ENCODE results near the gene DLG4. TPM values are rescaled to one million over a fixed set of nuclear protein-coding genes. Genes with fewer than 3 reads are reported as not detected.

Gene DLG4
- total and polyA plus RNA-seq, 2 donors (not counting 3 experiments of a cell fraction or from before 2014, with no cell fraction given), result 14.9 to 34.6 TPM

DNA sequence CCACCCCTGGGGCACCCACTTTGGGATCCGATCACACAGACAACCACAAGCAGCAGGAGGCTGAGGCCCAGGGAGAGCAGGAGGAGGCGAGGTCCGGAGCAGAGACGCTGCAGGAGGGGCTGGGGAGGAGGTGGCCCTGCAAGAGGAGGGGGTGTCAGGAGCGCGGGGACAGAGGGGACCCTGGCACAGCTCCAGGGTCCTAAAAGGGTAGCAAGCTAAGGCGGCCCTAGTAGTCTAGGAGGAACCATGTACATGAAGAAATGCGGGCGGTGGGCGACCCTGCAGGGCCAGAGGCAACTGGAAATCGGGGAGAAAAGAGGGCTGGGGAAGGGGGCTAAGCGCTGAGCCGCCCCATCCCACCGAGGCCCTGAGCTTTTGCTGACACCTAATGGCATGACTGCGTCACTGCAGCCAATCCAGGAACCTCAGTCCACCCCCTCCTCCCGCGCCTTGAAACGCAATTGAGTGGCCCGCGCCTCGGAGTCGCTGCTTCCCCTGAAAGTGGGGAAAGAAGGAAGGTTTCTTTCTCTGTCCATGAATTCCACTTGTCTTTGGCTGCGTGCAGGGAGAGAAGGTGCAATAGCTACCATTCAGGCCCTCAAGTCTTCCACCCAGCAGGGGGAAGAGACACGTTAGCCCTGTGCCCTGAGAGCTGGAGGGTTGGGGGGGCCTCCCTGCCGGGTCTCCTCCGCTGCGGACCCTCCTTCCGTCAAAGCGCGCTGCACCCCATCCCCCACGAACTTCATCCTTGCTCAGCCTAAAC is 42.3 kb downstream of the DLG4 start:
- Histone ChIP-seq H3K27ac (ENCODE audit: insufficient read depth, low read depth, low read length) (peak overlapping the region; percentile 63), H2AFZ (ENCODE audit: low read depth, low read length) (peak overlapping the region; percentile 91), H3K36me3 (ENCODE audit: control insufficient read depth in 2 of 2, extremely low read depth in 1 of 2, insufficient read depth in 2 of 2, low read length in 2 of 2) (no peaks in the 10 kb centered on the region), H3K9me3 (replicated peaks; ENCODE audit: control insufficient read depth, insufficient read depth, low read length) (no peaks in the 10 kb centered on the region), H3K27me3 (ENCODE audit: control insufficient read depth in 2 of 2, insufficient read depth in 2 of 2, low read length in 2 of 2) (no peaks in the 10 kb centered on the region), H3K9me1 (replicated peaks; ENCODE audit: control insufficient read depth, extremely low read depth, insufficient read depth, low read length) (no peaks in the 10 kb centered on the region), H3K9ac (replicated peaks; ENCODE audit: extremely low read depth, insufficient read depth, low read length) (peak overlapping the region; percentile 79), H3K4me2 (ENCODE audit: insufficient read depth, low read length) (peak overlapping the region; percentile 88), H3K4me1 (ENCODE audit: control insufficient read depth, extremely low read depth, insufficient read depth, low read length) (peaks cover 17% of the 10 kb centered on the region), H3K4me3 (replicated peaks in 1 of 3; ENCODE audit: insufficient read depth in 1 of 3, low read depth in 1 of 3, low read length in 3 of 3) (peak overlapping the region; percentile 30 to 66 (median 46)), H3K79me2 (ENCODE audit: control insufficient read depth, insufficient read depth, low read length) (no peaks in the 10 kb centered on the region), H4K20me1 (replicated peaks; ENCODE audit: control insufficient read depth, extremely low read depth, insufficient read depth, low read length) (no peaks in the 10 kb centered on the region)
- POLR2A ChIA-PET, result interaction anchor here (0.5 to 0.7 kb wide), 3 partner anchors 152 to 466 kb away, joined by 3 to 4 read pairs (median 3); partner anchors contain the start of gene NEURL4
- CTCF ChIA-PET, result interaction anchor here (0.6 to 4.3 kb wide), 32 partner anchors 8 to 511 kb away, joined by 3 to 91 read pairs (median 6); partner anchors contain the start of genes ACADVL, DLG4, SLC16A11 and SLC16A13
- dilution Hi-C loops (cut with MboI; ENCODE audit: extremely low pct_ligation_motif_present, low sequenced_read_pairs), result no loop called here
- FAIRE-seq, result peak; percentile 84
- TSS peak; percentile 90 for BruUV-seq (replicated peaks)
- peak; percentile 74 for DNase-seq (ENCODE audit: low read depth, low spot score)
- TF ChIP-seq, protein P1, sequence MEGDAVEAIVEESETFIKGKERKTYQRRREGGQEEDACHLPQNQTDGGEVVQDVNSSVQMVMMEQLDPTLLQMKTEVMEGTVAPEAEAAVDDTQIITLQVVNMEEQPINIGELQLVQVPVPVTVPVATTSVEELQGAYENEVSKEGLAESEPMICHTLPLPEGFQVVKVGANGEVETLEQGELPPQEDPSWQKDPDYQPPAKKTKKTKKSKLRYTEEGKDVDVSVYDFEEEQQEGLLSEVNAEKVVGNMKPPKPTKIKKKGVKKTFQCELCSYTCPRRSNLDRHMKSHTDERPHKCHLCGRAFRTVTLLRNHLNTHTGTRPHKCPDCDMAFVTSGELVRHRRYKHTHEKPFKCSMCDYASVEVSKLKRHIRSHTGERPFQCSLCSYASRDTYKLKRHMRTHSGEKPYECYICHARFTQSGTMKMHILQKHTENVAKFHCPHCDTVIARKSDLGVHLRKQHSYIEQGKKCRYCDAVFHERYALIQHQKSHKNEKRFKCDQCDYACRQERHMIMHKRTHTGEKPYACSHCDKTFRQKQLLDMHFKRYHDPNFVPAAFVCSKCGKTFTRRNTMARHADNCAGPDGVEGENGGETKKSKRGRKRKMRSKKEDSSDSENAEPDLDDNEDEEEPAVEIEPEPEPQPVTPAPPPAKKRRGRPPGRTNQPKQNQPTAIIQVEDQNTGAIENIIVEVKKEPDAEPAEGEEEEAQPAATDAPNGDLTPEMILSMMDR (IDR thresholded peaks at IDR 0.05; ENCODE audit: extremely low read depth in 1 of 2, insufficient read depth in 1 of 2, low read depth in 1 of 2, low read length in 2 of 2), result peak; percentile 81 to 95
- TF ChIP-seq POLR2AphosphoS5 (IDR thresholded peaks at IDR 0.05; ENCODE audit: insufficient read depth, low read depth, low read length) (peak; percentile 15), POLR2A (IDR thresholded peaks at IDR 0.05; ENCODE audit: low read depth, low read length) (peak; percentile 28), GATA2 (IDR thresholded peaks at IDR 0.05; ENCODE audit: insufficient read depth, insufficient read length, low read depth, low read length) (no peak)
- intact Hi-C loops (cut with micrococcal nuclease), result loop anchor here (1.0 to 2.0 kb wide), 5 partner anchors 41 to 265 kb away; partner anchors contain the start of genes ACADVL and DLG4

Data from endothelial cell of umbilical vein (primary cell).